HG02763 (cell line): Measurements from ENCODE around the gene BTLA.
"Not testable (repeated sequence)": the region's sequence is repeated elsewhere in the genome, so short reads cannot be mapped to it uniquely, and the experiment has no call there.

Experiments
- ATAC-seq: cut with Tn5 transposase; IDR thresholded peaks from one replicate; pipeline ENCODE4 v1.9.1; 2021; ENCODE audit warnings: mild to moderate bottlenecking, moderate library complexity; ENCODE audit not compliant: unreplicated experiment

The BTLA gene

GRCh38 chr3:112498914-112499711 lies at the start of gene BTLA:
Gene BTLA (minus strand): TSS chr3:112499472. CDS start chr3:112499358, 114 bp downstream.
- peak; percentile 61 for ATAC-seq

- no peak for ATAC-seq
These were observed 47.0 kb upstream of the BTLA start for GRCh38 chr3:112546216-112546759.

- peak; percentile 90 for ATAC-seq
These were observed 40.8 kb upstream of the BTLA start for GRCh38 chr3:112539825-112540650.

- ATAC-seq = no peak
These were observed 32.1 kb upstream of the BTLA start for GRCh38 chr3:112531358-112531781.

- no peak for ATAC-seq
These were observed 31.3 kb upstream of the BTLA start for GRCh38 chr3:112530573-112530972.

GRCh38 chr3:112524127-112524526 lies 24.9 kb upstream of the BTLA start:
- ATAC-seq = not testable (repeated sequence)

GRCh38 chr3:112519424-112520001 lies 20.2 kb upstream of the BTLA start:
- peak; percentile 40 for ATAC-seq

- ATAC-seq = not testable (repeated sequence)
These were observed 19.7 kb upstream of the BTLA start for GRCh38 chr3:112518970-112519369.

GRCh38 chr3:112514527-112515128 lies 15.4 kb upstream of the BTLA start:
- ATAC-seq = peak; percentile 99

GRCh38 chr3:112512320-112512719 lies 13.0 kb upstream of the BTLA start:
- ATAC-seq = no peak

GRCh38 chr3:112508860-112509259 lies 9.6 kb upstream of the BTLA start:
- no peak for ATAC-seq

- no peak for ATAC-seq
These were observed 9.0 kb upstream of the BTLA start for GRCh38 chr3:112508261-112508660.

- ATAC-seq = no peak
These were observed 6.6 kb upstream of the BTLA start for GRCh38 chr3:112505907-112506306.

GRCh38 chr3:112504123-112504522 lies 4.9 kb upstream of the BTLA start:
- no peak for ATAC-seq

GRCh38 chr3:112503304-112503972 lies 4.2 kb upstream of the BTLA start:
- no peak for ATAC-seq

- ATAC-seq = no peak
These were observed 1.3 kb upstream of the BTLA start for GRCh38 chr3:112500621-112501020.

GRCh38 chr3:112497897-112498548 lies 1.2 kb downstream of the BTLA start:
- ATAC-seq = no peak

GRCh38 chr3:112496366-112497067 lies 2.8 kb downstream of the BTLA start:
- no peak for ATAC-seq

- ATAC-seq = not testable (repeated sequence)
These were observed 4.9 kb downstream of the BTLA start for GRCh38 chr3:112494448-112494767.
